Activated CD4-positive, CD25-positive, alpha-beta regulatory T cell treated with anti-CD3 and anti-CD28 coated beads, Interleukin-2, amount 50 U/mL, for 72 hours (primary cell): ENCODE measurements around the gene WIZ.

ENCODE experiments used
- DNase-seq: peaks from one replicate; pipeline ENCODE4 v3.0.0; 2021

Gene WIZ

GRCh38 chr19:15371786-15372380 is 77.9 kb downstream of the WIZ start:
- no peak for DNase-seq

- DNase-seq: no peak
Measured at GRCh38 chr19:15371119-15371518, 78.6 kb downstream of the WIZ start.
